Endometrium (tissue), 2 donors: ENCODE results near the gene R3HDM4.
"Not testable (repeated sequence)": the region's sequence is repeated elsewhere in the genome, so short reads cannot be mapped to it uniquely, and the experiment has no call there.

Source experiments
- FAIRE-seq: peaks from 2 replicates; lab custom pipeline; 2012; peaks lifted over from hg19 to GRCh38; lab: Jason Lieb, UNC
- donor health status: control.
- donor health status: control.

R3HDM4 gene

GRCh38 chr19:890831-891230 lies 22.2 kb downstream of the R3HDM4 start:
- FAIRE-seq, result no peak

- FAIRE-seq, result no peak
These were observed 23.2 kb downstream of the R3HDM4 start for GRCh38 chr19:889662-890295.

- no peak for FAIRE-seq
These were observed 24.2 kb downstream of the R3HDM4 start for GRCh38 chr19:888581-889385.

- FAIRE-seq, result no peak
These were observed 25.4 kb downstream of the R3HDM4 start for GRCh38 chr19:887599-887998.

GRCh38 chr19:887072-887471 lies 25.9 kb downstream of the R3HDM4 start:
- no peak for FAIRE-seq

GRCh38 chr19:885536-886224 lies 27.3 kb downstream of the R3HDM4 start:
- FAIRE-seq, result no peak

GRCh38 chr19:884420-885211 lies 28.4 kb downstream of the R3HDM4 start:
- no peak for FAIRE-seq

- FAIRE-seq, result no peak
These were observed 29.3 kb downstream of the R3HDM4 start for GRCh38 chr19:883661-884211.

GRCh38 chr19:882871-883497 lies 30.0 kb downstream of the R3HDM4 start:
- no peak for FAIRE-seq

GRCh38 chr19:881385-882071 lies 31.5 kb downstream of the R3HDM4 start:
- no peak for FAIRE-seq

- FAIRE-seq, result no peak
These were observed 33.1 kb downstream of the R3HDM4 start for GRCh38 chr19:879711-880438.

- not testable (repeated sequence) for FAIRE-seq
These were observed 34.1 kb downstream of the R3HDM4 start for GRCh38 chr19:878751-879561.

GRCh38 chr19:877992-878660 lies 34.9 kb downstream of the R3HDM4 start:
- not testable (repeated sequence) for FAIRE-seq

GRCh38 chr19:876780-877314 lies 36.2 kb downstream of the R3HDM4 start:
- FAIRE-seq, result no peak

- no peak for FAIRE-seq
These were observed 36.9 kb downstream of the R3HDM4 start for GRCh38 chr19:876089-876488.

- no peak for FAIRE-seq
These were observed 37.6 kb downstream of the R3HDM4 start for GRCh38 chr19:875265-875879.

GRCh38 chr19:873561-874041 lies 39.4 kb downstream of the R3HDM4 start:
- no peak for FAIRE-seq

- FAIRE-seq, result no peak
These were observed 39.9 kb downstream of the R3HDM4 start for GRCh38 chr19:873084-873483.
